GM08714 (cell line): ENCODE results near the gene DSG4.

Source experiments
- H3K4me3 ChIP-seq: fragments of 200-500 bp; sonication (Bioruptor generic); 2 replicates; pipeline ENCODE4 v1.5.1; 2014; ENCODE audit warnings: mild to moderate bottlenecking, low read length, inconsistent platforms
- ZNF274 ChIP-seq: IDR thresholded peaks from 2 replicates; pipeline ENCODE4 v1.6.1; 2012; ENCODE audit warnings: mild to moderate bottlenecking, low read depth, low read length

DSG4 gene

DNA sequence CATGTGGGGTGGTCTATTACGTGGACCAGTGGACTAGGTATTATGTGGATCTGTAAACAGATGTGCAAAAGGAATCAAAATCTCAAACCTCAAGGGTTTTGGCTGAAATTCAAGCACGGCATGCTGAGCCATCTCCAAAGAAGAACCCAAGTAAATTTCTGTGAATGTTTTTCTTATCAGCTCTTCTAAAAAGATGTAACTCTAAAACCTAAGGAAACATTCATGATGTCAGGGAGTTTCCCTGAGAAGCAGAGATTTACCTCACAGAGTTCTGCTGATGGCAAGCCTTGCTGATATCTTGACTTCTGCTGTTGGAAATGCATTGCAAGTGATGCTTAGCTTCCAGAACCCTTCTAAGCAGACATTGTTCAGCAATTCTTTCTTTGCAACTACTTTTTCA lies 21.6 kb downstream of the DSG4 start:
- TF ChIP-seq ZNF274, result no peak
- H3K4me3 ChIP-seq, result no peak overlapping the region

DNA sequence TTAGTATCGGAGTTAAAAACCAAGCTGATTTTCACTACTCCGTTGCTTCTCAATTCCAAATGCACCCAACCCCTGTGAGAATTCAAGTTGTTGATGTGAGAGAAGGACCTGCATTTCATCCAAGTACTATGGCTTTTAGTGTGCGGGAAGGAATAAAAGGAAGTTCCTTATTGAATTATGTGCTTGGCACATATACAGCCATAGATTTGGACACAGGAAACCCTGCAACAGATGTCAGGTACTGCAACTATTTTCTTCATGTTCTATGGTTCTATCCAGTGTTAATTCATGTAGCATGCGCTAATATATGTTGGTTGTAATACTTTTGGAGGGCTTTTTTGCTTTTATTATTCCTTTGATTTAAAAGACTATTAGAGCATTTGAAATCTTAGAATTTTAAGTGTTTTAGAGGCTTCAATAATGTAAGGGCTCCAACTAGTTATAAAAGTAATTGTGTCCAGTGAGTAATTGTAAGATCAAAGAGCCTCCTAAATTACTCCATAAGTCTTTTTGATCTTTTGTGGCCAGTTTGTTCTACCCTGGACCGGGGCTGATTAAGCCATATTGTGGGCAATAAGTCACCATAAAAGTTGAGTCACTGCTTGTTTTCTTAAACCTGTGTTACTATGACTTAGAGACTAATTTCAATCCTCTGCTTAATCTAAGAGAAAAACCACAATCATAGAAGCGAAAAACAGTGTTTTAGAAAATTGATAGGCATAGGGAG lies 22.9 kb downstream of the DSG4 start:
- no peak for TF ChIP-seq ZNF274
- no peak overlapping the region for H3K4me3 ChIP-seq

DNA sequence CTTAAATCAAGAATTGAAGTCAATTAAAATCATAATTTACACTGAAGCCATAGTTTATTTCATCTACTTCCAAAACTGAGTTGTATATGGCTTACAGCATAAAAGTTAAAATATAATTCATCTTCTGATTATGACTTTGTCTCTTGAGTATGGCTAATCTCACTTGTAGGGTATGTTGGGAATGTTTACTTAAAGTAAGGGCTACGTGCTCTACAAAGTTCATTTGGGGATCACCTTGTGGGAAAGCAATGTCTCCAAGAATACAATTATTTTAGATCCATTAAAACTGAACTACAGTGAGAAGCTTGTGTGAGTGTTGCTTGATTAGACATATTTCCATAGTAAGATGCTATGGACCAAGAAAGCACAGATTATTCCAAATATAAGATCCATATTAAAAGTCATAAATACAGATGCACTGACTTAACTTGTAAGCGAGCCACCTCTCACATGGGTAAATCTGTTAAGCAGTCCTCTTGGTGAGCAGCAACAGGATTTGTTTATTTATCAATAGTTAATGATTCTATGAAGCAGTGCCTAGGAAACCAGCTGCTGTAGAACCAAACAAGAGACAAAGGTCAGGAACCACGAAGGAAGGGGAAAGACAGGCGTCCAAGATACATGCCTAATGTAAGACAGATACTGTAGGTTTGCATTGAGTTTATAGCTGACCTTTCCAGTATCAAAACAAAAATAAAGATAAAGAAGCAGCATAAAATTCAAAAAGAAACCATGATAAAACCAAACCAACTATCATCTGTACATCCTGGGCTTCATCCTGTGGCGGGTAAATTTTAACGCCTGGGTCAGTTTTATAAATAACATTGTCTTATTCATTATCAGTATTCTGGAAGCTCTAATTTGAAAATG lies 24.8 kb downstream of the DSG4 start:
- H3K4me3 ChIP-seq, result no peak overlapping the region
- TF ChIP-seq ZNF274, result no peak

DNA sequence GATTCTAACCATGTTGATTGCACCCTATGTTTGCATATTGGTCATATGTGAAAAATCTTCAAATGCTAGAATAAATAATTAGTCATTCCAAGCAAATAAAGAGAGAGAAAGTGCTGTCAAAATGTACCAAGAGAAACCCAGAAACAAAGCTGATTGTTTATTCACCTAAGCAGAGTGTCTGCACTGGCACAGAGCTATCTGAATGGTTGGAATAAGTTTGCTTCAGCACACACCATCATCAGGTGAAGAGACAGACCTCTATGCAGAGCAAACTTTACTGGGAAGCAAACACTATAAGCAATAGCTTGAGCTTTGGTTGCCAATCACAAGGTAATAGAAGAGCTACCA lies 25.4 kb downstream of the DSG4 start:
- TF ChIP-seq ZNF274, result no peak

DNA sequence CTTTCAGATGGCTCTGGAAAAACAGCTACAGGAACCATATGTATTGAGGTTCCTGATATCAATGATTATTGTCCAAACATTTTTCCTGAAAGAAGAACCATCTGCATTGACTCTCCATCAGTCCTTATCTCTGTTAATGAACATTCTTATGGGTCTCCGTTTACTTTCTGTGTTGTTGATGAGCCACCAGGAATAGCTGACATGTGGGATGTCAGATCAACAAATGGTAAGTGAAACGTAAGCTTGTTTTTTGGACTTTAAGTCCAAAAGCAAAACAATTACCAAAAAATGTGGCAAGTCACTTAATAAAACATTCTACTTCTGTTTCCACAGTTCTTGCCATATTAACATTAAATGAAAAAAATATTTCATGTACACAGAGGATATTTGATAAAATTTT lies 26.8 kb downstream of the DSG4 start:
- no peak for TF ChIP-seq ZNF274
- H3K4me3 ChIP-seq, result no peak overlapping the region

More for the DNA sequence above, 25.4 kb downstream of the DSG4 start:
- no peak overlapping the region for H3K4me3 ChIP-seq

DNA sequence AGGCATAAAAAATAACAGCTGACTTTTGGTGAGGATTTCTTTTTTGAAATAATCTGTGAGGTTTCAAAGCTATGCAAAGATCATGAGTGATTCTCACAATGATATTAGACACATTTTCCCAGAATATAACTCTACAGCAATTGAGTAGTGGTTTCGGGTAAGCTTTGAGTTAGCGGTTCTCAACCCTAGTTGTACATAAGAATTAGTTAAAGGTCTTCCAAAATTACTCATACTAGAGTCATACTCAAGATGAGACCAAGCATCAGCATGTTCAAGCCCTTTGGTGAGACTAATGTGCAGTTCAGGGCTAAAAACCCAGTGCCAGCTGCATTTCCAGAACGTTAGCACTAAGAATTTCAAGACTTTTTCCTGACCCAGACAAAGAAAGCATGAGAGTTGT lies 31.1 kb downstream of the DSG4 start:
- no peak overlapping the region for H3K4me3 ChIP-seq
- TF ChIP-seq ZNF274, result no peak

DNA sequence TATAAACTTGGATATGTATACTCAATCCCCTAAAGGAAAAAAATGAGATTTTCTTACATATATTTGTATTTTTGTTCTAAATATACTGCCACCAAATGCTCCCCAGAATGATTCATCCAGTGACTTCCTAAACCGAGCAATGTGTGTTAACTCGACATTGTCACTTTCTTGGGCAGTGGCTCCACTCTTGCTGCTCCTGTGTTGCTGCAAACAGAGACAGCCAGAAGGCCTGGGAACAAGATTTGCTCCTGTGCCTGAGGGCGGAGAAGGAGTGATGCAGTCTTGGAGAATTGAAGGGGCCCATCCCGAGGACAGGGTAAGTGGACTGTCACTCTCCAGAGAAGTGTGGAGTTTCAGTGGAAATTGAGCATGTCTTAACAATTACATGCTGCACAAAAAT lies 32.7 kb downstream of the DSG4 start:
- H3K4me3 ChIP-seq, result no peak overlapping the region
- no peak for TF ChIP-seq ZNF274

DNA sequence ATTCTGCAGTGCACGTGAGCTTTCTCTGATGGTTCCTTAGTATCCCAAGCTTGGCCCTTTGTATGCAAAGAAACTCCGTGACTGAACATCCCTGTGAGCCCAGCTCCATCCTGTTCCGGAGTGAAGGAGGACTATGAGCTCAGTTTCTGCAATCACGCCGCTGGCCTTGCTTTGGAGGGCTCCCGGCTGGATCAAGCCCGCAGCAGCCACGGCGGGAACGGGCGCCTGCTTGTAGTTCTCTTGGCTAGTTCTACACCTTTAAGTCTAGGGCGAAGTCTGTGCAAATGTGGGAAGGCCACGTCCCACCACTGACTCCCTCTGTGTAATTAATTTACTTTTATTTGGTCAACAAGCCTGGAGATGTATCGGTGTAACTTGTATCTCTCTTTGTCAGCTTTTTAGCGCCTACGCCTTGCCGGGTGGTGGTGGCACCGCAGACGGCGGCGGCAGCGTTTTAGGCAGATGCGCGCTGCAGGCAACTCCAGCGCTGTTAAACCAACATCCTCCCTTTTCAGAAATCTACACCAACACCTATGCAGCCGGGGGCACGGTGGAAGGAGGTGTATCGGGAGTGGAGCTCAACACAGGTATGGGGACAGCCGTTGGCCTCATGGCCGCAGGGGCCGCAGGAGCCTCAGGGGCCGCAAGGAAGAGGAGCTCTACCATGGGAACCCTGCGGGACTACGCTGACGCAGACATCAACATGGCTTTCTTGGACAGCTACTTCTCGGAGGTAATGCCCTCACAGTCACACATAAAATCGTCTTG lies 34.3 kb downstream of the DSG4 start:
- H3K4me3 ChIP-seq, result no peak overlapping the region
- no peak for TF ChIP-seq ZNF274

DNA sequence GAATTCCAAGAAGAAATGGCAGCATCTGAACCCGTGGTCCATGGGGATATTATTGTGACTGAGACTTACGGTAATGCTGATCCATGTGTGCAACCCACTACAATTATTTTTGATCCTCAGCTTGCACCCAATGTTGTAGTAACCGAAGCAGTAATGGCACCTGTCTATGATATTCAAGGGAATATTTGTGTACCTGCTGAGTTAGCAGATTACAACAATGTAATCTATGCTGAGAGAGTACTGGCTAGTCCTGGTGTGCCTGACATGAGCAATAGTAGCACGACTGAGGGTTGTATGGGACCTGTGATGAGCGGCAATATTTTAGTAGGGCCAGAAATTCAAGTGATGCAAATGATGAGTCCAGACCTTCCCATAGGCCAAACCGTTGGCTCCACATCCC lies 36.6 kb downstream of the DSG4 start:
- no peak for TF ChIP-seq ZNF274
- no peak overlapping the region for H3K4me3 ChIP-seq

DNA sequence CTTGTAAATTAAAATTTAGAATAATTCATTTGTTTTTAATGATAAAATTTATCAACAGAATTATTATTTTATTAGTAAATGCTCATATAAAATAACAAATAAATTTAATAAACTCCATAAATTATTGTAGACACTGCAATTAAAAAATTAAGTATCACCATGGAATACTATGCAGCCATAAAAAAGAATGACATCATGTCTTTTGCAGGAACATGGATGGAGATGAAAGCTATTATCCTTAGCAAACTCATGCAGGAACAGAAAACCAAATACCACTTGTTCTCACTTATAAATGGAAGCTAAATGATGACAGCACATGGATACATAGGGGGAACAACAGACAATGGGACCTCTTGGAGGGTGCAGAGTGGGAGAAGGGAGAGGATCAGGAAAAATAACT lies 41.3 kb downstream of the DSG4 start:
- TF ChIP-seq ZNF274, result no peak
- H3K4me3 ChIP-seq, result no peak overlapping the region

DNA sequence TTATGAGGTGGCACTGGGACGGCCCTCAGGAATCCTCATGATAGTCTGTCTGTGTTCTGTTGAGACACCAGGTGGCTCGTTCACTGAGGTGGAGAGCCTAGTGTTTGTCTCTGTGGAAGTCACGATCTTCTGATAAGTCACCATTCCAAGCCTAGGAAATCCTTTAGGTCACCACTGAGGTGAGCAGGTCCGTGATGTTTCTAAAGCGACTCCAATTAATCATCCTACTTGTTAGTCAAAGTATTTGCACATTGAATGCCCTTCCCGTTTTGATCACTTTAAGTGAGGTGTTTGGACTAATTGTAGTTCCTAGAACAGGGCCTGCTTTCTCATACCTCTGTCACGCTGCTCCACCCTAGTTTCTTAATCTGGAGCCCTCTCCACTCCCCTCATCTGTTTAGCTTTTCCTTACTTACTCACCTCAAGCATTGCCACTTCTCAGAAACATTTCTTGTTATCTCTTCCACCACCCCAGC lies 42.9 kb downstream of the DSG4 start:
- no peak for TF ChIP-seq ZNF274

DNA sequence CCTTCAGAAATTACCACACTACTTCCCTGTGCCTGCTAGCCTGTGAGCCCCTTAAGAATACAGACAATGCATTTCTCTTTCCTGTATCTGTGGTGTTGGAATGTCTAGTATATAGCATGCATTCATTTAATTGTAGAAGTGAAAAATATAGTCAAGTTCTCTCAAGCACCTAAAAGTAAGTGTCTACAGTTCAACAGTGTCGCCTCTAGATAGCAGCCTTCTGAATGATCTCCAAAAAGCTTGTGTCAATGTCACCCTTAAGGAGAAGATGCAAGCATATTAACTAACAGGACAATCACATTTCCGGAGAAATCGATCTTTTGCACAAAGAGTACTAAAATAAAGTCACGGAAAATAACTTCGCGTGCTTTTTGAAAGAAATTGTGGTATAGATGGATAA lies 43.5 kb downstream of the DSG4 start:
- H3K4me3 ChIP-seq, result no peak overlapping the region
- no peak for TF ChIP-seq ZNF274

More for the DNA sequence above, 42.9 kb downstream of the DSG4 start:
- H3K4me3 ChIP-seq, result no peak overlapping the region

DNA sequence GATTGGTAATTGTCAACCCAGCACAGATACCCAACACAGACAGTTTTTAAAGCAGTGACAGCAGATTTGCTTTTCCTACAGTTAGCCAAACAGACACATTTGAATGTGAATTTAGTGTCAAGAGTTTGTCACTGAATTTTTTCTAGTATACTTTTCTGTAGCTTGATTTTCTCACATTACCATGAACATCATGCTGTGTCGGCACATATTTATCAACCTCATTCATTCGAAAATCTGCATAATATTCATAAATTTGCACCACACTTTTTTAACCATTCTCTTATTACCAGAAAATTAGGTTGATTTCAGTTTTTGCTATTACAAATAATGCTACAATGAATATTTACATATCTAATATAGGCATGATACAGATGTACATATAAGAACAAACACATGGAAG lies 43.9 kb downstream of the DSG4 start:
- no peak for TF ChIP-seq ZNF274
- H3K4me3 ChIP-seq, result no peak overlapping the region

DNA sequence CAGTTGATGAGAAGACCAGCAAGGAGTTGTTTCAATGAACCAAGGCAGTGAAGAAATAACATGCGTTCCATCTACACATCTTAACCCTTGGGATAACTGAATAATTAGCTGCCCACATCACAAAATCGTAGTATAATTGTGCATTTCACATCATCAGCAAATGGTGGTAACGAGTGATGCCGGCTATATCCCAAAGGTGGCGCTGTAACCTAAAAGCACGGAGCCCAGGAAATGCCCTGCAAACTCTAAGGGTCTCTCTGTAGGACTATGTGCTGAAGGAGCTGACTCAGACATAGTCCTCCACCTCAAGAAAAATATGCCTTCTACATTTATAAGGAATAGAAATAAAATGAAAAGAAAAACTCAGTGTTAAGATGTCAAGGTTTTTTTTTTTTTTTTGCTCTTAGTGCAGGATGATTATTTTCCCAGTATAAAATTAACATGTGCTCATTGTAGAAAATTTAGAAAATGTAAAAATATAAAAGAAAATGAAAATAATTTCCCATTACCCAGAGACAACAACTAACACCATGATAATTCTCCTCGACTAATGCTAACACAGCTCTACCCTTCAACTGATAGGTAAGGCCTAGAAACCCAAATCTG lies 47.9 kb downstream of the DSG4 start:
- no peak for TF ChIP-seq ZNF274
- H3K4me3 ChIP-seq, result no peak overlapping the region

DNA sequence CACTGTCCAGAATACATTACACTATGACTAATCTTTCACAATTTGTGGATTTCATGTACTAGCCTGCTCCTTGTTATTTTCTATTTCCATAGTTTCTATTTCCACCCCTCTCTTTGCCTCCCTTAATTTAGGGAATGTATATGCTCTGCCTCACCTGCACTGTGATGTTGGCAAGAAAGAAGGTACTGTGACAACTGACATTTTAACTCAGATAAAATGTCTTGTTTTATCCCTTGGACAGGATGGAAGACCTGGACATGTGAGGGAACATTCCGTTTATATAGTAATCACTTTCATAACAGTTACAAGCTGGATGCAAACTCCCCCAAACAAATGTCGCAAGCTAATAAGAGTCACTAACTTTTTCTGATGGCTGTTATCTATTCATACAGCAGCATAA lies 49.4 kb downstream of the DSG4 start:
- TF ChIP-seq ZNF274, result no peak
- no peak overlapping the region for H3K4me3 ChIP-seq
